NCI-H524 treated with DMSO at 0.1 percent for 48 hours (cell line): ENCODE measurements around the gene CYGB.

Experiments used
- DNase-seq: peaks from one replicate; lab custom pipeline; 2025; lab: John Stamatoyannopoulos, UW

The CYGB gene

DNA sequence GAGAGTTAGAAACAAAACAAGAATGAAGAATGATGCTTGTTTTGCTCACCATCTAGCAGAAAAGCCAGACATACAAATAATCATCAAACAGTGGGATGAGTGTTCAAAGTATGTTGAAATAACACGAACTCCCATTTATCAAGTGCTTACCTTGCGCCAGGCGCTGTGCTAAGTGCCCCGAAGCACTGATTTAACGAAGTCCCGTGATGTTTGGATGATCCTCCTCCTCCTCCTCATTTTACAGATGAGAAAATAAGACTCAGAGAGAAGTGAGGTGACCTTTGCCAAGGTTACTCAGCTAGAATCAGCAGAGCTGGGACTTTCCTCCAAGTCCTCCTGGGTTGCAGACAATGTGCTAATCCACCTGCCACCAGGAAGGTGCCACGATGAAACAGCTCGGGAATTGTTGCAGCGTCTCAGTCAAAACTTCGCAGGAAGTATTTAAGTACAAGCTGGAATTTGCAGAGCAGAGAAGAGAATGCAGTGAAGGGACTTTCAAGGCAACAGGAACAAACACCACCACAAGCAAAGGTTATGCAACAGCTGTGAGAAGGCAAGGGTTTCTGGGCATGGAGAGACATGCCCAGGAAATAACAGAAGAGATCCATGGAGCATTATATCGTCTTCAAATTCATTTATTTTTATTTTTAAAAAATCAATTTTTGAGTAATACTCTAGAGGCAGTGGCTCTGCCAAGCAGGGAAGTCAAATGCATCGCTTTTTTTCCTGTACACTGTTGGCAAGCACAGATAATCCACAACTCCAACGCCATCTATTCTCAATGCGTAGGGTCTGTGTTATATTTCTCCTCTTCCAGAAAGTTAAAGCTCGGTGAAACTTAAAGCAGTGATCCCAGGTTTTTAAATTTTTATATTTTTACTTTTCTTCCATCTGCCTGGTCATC, 13.5 kb upstream of the CYGB start:
- no peak for DNase-seq

DNA sequence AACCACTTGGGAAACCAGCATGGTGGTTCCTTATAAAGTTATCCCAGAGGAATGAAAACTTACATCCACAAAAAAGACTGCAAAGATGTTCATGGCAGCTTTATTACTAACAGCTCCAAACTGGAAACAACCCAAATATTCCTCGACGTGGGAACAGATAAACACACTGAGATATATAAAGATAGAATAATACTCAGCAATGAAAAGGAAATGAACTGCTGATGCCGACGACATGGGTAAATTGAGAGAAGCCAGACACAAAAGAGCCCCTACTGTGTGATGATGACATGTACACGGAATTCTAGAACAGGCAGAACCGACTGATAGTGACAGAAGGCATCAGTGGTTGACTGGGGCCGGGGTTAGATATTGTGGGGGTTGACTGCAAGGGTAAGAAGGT, 12.0 kb upstream of the CYGB start:
- DNase-seq, result no peak

DNA sequence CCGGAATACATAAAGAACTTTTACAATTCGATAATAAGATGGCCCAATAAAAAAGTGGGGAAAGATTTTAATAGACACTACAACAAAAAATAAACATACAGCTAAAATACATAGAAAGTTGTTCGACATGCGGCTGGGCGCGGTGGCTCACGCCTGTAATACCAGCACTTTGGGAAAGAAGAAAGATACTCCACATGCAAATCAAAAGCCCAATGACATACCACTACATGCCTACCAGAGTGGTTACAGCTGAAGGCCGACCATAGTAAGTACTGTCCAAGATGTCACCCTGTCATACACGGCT, 11.7 kb upstream of the CYGB start:
- no peak for DNase-seq

DNA sequence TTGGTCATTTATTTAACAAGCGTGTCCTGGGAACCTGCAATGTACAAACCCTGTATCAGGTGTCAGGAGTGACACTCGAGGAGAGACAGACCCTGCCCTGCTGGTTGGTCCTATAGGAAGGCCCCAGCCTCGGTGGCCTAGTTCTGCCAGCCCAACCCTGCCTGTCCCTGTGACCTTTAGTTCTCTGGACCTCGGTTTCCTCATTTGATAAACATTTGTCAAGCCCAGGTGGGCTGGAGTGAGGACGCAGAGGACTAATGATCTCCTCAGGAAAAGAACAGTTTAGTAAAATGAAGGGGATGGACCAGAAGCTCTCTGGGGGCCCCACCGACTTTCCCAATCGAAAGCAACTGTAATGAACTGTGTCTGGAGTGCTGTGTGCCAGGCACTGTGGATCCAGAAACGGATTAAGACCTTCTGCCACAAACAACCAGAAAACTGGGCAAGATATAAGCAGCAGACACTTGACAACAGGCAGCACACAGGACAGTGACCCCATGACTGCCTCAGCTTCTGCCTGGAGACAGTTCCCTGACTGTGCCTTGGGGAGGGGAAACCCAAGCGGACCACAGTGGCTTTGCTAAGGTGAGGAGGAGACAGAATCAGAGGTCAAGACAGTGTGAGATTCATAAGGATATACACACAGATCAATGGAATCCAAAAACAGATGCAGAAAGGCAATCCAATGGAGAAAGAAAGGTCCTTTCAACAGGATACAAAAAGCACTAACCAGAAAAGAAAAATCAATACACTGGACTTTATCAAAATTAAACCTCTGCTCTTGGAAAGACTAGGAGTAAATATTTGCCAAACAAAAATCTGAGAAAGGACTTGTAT, 11.1 kb upstream of the CYGB start:
- DNase-seq, result no peak

DNA sequence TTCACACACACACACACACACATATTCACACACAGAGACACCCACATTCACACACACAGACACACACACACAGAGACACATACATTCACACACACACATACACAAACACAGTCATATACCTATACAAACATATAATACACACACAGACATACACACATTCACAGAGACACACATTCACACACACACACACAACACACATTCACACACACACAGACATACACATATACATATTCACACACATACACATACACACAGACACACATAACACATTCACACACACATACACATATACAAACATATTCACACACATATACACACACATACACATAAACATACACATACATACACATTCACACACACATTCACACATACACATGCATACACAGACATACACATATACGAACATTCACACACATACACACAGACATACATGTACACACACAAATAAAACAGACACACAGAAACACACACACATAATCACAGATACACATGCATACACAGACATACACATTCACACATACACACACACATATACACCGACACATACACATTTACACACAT, 10.2 kb upstream of the CYGB start:
- DNase-seq, result no peak

DNA sequence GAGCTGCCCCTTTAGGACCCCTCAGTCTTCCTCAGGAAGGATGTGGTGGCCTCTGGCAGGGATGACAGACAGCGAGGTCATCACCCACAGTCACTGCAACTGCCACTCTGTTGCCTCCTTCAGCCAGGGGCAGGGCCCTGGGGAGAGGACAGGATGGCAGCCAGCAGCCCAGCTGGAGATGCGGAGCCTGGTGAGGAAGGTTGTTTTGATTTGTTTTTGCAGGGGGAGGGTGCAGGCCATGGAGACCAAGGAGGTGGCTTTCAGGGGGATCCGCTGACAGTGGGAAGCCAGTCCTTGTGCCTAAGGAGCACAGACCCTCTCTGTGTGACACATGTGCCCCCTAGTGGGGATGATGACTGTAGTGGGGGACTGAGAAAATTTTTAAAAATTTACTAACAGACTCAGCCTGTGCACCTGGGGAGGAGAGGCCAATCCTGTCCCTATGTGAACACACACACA, 9.7 kb upstream of the CYGB start:
- peak; percentile 52 for DNase-seq

DNA sequence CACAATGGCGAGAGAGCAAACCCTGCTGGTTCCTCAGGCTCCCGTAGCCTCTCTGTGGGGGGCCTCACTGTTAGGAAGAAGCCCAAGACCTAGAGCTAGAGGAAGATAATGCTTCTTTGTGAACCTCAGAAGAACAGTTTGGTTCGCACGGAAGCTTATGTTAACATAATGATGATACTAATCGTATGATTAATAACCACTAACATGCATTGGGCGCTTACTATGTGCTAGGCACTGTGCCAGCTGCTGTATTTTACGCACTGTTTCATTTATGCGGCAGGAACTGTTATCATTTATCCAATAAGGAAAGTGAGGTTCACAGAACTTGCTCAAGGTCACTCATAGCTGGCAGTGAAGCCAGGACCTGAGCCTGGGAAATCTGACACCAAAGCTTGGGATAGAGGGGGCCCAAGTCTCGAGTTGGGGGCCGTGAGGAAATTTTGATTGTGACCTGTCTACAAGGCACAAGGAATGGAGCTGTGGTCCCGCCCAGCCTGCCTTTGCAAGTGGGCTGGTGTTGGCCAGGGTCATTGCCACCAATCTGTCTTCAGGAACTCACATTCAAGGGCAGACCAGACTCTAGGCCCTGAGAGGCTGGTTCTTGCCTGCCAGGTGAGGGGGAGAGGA, 9.2 kb upstream of the CYGB start:
- no peak for DNase-seq

DNA sequence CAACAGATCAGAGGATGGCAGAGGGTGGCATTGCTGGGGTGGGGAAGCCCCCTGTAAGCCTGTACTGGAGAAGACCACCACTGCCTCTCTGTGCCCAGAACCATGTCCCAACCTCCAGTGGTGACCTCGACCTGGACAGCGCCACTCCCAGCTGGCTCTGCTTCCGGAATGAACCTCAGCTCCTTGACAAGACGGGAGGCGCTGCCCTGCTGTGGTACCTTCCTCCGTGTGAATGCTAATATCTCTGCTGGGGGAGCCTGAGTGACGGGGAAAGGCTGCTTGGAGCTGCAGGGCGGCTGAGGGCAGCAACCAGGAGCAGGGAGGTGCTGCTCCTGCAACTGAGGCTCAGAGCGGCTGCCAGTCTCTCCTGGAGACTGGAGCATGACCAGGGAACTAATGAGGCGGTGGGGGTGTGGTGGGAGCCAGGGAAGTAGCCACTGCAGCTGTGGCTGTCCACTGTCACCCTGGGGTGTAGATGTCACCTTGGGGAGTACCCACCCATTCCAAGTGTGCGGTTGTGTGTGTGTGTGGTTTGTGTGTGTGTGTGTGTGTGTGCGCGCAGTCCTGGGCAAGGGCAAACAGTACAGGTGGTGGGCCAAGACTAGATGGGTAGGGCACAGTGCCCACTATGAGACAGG, 8.5 kb upstream of the CYGB start:
- DNase-seq, result no peak

DNA sequence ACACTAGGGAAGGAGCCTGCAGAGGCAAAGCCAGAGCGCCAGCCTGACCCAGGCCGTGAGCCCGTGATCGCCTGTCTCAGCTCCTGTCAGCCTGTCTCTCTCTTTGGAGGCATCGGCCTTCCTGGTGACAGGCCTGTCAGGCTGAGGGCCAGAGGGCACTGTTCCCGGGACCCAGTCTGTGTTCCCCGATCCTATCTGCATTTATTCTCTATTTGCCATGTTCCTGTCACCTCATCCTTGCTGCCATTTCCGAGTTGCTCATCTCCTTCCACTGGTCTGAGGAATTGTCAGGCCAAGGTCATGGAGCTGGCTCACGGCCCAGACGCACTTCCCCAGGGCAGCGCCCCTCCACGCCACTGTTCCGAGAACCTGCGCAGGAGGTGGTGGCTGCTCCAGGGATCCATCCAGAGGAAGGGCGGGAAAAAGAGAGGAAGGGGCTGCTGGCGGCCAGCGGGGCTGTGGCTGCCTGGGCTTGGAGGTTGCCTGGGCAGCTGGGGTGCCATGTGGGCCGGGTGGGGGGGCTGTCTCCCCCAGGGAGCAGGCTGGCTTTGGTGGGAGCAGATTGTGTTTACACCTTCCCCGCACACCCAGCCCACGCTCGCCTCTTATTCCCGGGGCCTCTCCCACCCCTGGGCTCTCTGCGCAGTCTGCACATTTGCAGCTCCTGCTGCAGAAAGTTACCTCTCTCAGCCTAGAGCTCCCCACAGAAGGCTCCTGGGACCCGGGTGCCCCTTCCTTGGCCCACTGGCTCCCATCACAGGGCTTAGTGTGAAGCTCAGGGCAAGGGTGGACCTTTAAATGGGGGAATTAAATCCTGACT, 7.2 kb upstream of the CYGB start:
- no peak for DNase-seq

DNA sequence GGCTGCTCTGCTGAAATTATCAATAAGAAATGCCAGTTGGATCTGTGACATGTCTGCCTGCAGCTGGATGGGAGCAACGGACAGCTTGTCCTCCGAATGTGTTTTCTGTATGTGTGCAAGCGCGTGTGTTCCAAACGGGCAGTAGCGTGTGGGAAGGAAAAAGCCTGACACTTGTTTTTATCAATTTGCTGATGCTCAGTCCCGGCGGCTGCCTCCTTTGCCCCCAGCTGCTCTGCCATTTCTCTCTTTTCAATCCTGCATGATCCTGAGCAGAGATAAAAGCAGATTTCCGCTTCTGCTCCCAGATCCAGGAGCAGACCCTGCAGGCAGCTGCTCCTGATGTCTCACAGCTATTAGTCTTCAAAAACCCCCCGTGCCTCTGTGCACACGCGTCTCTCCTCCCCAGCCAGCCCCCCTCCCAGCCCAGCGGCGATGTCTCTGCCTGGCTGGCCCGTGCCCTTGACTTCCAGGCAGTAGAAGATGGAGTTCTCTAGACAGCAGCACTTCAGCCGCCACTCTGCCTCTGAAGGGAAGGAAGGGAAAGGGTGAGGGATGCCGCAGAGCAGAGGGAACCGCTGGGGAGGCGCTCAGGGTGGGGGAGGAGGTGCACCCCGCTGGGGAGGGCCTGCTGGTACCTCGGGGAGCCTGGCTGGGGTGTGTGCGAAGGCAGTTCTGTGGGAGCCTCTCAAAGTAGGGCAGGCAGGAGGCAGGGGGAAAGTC, 6.5 kb upstream of the CYGB start:
- no peak for DNase-seq

DNA sequence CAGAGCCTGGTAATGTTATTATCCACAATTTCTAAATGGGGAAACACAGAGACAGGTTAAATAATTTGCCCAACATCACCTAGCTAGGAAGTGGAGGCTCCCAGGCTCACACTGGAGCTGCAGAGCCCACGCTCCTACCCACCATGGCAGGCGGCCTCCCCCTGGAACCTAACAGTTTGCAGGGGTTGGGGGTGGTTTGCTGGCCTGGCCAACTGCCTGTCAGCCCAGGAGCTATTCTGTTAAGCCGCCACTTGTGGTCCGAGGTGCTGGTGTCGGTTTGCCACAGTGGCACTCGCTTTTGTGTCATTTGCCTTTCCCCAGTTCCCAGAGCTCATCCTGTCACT, 5.9 kb upstream of the CYGB start:
- DNase-seq, result no peak

DNA sequence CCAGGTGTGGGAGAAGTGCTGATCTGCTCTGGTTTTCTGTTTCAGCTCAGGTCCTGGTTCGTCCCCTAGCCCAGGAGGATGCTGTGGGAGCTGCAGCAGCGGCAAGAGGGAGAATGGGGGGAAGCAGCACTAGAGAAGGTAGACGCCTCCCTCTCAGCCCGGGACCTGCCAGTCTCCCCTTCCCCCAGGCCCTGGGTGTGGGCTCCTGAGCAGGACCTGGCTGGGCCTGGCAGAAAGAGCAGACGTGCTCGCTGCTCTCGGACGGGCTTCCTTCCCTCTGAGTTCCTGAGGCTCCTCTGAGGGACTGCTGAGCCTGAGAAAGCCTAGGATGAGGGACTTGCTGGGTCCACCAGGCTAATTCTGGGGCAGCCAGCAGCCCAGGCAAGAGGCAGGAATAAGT, 5.5 kb upstream of the CYGB start:
- no peak for DNase-seq

DNA sequence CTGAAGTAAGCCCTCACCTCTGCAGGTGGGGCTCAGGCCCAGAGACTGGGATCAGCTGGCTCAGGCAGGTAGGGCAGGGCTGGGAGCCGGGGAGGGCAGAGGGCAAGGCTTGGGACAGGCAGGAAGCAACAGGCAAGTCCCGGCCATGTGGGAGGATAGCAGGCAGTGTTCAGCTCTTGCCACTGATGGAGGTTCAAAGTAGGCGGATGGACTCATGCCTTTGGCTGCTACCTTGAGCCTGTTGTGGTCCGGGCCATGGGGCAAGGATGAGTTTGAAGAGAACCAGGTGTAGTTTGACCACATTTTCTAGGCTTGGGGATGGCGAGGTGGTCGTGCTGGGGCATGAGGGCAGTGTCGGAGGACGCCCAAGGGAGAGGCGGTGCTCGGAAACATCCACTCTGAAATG, 5.1 kb upstream of the CYGB start:
- no peak for DNase-seq

DNA sequence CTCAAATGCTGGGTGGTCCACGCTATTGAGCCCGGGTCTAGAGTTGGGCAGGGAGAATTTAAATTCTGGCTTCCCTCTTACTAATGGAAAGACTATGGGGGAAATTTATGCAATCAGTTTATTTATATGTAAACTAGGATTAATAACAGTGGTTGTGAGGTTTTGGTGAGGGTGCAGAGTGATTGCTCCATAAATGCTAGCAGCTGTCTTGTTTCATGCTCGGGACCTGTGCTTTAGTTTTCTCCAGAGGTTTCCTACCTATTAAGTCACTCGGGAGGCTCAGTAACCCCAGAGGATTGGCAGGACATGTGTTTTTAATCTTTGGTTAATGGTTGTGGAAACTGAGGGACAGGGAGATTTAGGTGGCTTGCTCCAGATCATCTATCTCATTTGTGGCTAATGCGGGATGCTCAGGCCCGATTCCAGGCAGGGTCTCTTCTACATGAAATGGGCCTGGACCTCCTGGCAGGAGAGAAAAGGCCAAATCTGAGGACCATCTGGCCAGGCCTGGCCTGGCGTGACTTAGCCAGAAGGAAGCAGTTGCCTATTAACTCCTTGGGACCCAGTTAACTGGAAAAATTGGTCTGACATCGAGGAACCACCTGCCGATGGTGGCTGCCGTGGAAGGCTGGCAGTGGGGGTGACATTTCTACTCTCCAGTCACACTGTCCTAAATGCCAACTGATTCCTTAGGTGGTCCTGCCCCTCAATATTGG, 4.4 kb upstream of the CYGB start:
- no peak for DNase-seq

DNA sequence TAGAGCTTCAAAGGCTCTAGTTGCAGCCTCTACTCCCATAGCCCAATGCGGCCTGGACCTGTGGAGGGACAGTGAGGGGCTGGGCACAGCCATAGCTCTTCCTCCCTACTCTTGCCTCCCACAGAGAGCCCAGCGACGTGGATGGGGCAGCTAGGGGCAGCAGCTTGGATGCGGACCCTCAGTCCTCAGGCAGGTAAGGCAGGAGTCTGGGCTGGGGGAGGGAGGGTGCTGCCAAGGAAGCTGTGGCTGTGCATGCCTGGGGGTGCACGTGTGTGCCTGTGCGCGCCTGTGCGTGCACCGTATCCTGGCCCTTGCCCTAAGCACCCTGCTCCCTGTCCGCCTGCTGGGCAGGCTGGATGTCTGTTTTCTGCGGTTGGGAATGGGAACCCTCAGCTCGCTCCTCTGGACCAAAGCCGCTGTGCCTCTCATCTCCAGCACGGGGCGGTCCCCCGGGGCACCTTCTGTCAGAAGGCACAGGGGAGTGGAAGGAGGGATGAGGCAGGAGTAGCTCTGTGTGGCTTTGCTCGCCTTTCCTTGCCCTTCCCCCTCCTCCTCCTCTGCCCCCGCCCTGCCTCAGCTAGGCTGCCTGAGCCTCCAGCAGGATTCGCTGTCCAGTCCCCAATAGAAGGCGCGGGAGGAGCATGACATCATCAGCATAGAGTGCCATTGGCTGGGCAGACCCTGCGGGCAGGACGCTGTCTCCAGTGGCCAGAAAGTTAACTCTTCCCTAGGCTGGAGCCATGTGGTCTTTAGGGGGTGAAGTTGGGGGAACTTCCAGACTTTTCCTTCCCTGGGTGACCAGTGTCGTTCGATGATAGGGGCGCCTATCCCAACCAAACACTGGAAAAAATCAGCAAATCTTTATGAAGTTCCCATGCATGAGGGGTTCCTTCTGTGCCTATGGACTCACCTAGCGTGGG, 3.1 kb upstream of the CYGB start:
- peak; percentile 100 for DNase-seq

DNA sequence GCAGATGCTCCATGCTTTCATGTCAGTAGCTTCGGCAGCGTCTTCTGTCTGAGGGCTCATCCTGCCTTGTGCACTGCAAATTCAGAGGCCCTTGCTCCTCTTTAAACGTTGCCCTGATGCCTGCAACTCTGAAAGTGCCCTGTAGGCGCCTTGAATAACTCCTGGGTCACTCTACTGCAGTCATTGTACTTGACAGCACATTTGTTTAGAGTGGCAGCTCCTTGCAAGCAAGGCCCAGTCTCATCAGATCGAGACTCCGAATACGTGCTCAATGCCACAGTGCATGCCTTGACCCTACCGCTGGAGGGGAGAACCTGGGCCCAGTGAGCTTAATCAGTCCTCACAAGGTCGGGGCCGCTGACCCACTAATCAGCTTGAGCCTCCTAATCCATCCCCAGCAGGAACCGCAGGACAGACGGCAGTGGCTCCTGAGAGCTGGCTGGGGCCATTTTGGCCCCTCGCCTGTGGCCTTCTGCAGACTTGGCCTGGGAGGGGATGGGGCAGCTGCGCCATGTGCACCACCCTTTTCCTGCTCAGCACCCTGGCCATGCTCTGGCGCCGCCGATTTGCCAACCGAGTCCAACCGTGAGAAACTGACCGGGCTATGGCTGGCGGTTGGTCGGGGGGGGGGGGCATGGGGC, 2.2 kb upstream of the CYGB start, which contains the start of gene PRCD:
Gene PRCD, plus strand, starts transcription at position 414 of the 641 bp plus-strand sequence. Its CDS starts 98 bp downstream, at position 512.
- no peak for DNase-seq

DNA sequence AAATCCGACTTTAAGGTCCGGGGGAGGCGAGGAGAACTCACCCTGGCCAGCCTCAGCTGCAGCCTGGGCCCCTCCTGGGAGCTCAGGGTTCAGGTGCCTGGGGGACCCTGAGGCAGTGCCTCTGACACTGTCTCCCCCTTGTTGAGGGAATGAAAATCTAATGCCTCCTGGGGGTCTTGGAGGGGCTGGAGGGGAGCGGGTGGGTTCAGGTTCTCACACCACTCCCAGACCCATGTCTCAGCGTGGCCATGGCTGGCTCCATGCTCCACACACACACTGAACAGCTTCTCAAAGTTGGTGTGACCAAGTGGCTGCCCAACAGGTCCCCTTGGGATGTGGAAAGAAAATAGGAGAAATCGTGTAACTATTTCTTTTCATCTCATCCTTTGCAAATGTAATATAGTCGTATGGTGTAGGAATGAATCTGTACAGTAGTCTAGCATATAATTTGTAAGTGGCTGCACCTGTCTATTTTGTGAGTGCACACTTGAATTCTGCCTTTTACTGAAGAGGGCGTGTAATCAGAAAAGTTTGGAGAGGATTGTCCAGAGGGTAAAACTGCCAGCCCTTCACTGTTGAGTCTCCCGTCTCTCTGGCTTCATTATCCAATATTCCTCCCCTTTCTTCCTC, 1.5 kb upstream of the CYGB start:
- DNase-seq, result no peak
